HG02610 (cell line): Measurements from ENCODE around the gene TNFSF8.
A peak's percentile ranks its signal among the peaks of the same experiment; 100 is the strongest.

Source experiments
- ATAC-seq: cut with Tn5 transposase; IDR thresholded peaks from one replicate; pipeline ENCODE4 v1.9.1; 2021; ENCODE audit warnings: mild to moderate bottlenecking, moderate library complexity; ENCODE audit not compliant: unreplicated experiment

The TNFSF8 gene

DNA sequence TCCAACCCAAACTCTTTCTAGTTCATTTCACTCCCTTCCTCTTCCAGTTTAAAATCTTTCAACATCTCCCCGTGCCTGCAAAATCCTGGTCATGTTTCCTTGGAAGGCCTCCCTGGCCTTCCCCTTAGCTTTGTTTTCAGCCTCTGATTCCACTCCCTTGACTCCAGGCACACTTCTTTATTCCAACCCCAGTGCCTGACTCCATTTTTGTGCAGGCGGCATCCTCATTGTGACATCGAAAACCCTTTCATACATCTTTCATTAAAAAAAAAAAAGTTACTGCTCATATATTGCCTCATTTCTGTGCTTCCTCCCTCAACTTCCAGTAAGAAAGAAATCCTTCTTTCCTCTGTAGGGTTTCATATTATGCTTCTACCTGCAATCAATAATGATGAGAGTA is 7.1 kb upstream of the TNFSF8 start:
- no peak for ATAC-seq

DNA sequence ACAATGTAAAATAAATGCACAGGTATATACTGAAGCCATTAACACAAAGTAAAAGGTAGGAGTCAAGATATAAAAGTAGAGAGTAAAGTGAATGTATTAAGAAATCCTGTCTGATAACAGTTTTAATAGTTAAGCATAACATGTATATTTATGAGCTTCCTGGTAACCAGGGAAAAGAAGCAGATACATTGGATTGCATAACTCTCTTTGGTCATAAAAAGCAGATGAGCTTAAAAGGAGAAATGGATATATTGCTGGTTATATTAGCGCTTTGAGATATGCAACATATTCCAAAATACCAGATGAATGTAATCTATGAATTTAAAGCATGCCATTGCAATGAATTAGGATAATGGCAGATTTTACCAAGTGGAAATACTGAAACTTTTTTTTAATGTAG is 6.2 kb upstream of the TNFSF8 start:
- ATAC-seq: no peak

DNA sequence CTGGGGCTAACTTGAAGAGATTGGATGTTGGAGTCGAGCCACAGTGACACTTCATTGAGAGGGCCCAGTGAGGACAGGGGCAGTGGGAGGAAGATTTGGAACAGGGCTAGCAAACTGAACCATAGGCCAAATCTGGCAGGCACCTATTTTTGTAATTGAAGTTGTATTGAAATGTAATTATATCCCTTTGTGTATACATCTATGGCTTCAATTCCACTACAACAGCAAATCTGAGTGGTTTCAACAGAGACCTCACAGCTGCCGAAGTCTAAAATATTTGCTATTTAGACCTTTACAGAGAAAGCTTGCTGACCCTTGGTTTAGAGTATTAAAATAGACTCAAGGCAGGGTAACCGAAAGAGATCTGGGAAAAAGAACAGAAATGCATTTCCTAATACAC is 4.7 kb upstream of the TNFSF8 start:
- no peak for ATAC-seq

DNA sequence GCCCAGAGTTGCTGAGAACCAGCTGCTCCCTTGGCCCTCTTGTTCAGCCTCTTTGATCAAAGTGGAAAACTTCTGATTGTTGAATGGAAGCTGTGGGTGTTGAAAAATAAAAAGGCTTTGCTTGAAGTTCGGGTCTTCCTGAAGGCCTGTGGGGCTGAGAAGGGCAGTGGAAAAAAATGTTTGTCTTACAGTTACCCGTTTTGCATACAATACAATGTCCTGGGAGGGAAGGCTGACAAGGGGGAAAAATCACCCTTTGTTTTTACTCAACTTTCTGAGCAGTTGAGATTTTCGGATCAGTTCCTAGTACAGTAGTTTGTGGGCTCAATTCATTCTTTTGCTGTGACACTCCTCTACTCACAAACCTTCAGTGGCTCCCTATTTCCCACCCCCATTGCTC is 2.1 kb upstream of the TNFSF8 start:
- ATAC-seq: no peak

DNA sequence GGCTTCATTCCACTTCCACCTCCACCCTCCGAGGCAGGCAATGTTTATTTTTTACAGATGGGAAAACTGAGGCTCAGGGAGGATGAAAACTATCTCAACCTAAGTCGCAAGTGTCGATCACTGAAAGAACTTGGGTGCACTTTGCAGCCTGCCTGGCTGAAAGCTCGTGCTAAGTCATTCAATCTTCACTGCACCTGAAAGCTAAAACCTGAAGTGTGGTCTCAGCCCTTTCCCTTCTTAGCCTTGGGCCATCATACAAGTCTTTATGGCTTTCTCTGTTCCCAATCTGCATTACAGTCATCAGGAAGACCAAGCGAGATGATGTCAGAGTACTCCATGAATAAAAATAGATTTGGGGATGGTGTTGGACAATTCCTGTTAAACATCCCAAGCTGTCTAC is 1.0 kb upstream of the TNFSF8 start:
- no peak for ATAC-seq

DNA sequence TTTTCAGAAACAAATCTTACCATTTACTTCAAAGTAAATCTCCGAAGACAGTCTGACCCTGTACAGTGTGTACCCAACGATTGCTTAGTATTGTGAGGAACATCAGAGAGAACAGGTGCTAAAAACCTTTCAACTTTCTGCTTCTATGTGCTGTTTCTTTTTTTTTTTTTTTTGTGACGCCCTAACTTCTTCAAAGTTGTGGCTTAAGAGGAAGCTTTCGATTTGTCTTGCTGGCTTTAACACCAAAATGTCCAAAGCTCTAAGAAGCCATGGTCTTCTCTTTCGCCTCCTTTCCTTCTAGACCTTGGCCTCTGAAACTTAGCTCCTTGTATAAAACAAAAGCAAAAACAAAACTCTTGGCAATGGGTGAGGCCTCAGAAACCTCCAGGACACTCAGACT is 1.2 kb downstream of the TNFSF8 start:
- ATAC-seq: no peak

DNA sequence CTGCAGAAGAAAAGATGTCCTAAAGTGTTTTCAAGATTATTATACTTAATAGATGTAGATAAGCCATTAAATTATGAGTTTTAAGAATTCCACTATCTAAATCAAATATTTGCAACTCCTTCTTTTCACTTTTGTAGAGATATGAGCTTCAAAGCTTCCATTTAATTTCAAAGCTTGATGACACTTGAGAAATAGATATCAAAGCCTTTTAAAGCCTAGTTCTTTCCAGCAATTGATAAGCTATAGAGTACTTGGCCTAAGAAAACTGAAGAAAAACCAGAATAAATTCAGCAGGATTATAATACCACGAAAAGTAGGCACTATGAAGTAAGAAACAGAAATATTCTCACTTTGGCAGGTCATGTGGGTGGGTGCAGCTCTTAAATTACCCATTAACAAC is 1.7 kb downstream of the TNFSF8 start:
- no peak for ATAC-seq

DNA sequence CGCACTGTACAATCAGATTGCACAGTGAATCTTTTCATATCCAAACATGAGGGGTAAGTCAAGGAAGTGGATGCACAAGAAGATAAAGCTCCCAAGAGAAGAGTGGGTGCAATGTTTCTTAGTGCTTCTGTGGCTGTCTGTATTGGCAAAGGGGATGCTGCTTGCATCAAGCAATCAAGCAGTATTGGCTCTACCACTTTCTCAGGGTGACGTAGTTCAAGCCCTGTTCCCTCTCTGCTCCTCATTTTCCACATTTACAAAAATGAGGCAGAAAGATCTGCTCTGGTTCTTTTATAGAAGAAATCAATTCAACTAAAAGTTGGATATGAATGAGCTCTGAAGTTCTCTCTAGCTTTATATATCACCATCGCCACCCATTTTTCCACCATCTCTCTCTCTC is 2.3 kb downstream of the TNFSF8 start:
- ATAC-seq: no peak

DNA sequence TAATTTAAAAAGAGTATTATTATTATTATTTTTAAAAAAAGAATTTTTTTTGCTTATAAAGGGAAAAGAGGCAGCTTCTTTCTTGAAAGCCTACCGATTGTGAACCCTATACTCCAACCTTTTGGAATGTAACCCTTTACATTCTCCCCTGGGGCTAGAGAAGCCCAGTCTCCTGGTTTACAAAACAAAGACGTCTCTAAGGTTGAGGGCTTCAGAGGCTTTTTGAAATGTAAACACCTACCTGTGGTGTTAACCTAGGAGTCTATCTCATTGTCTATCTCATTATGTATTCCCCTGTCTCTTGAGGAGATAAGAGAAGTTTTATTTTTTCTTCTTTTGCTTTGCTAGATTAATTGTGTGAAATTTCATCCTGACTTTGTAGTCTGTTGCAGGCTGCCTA is 4.7 kb downstream of the TNFSF8 start:
- ATAC-seq: no peak

DNA sequence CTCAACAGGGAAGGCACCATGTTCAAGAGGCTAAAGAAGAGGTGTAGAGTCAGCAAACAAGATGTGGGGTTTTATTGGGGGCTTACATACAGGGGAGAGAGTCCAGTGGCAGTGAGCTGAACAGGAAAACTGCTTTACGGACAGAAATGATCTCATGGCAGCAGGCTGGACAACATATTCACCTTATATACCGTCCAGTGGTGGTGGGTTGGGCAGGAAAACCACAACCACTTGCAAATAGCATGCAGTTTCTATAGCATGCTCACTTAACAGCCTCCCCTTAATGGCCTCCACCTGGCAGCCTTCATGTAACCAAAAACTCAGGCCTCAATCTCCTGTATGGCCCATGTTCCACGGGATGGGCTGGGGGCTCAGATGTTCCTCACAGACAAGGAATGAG is 5.4 kb downstream of the TNFSF8 start:
- peak; percentile 38 for ATAC-seq

DNA sequence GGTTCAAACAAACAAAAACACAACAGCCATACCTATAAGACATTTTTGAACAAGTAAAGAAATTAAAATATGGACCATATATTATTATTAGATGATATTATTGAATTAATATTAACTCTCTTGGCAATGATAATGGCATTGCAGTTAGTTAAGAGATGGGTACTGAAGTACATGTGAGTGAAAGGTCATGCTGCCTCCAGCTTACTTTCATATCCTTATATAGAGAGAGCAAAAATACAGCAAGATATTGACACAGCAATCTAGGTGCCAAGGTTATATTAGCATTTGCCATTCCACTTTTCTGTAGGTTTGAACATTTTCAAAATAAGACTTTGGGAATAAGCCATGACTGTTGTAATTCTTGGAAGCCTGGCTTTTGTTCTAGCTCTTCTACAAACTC is 6.1 kb downstream of the TNFSF8 start:
- no peak for ATAC-seq

DNA sequence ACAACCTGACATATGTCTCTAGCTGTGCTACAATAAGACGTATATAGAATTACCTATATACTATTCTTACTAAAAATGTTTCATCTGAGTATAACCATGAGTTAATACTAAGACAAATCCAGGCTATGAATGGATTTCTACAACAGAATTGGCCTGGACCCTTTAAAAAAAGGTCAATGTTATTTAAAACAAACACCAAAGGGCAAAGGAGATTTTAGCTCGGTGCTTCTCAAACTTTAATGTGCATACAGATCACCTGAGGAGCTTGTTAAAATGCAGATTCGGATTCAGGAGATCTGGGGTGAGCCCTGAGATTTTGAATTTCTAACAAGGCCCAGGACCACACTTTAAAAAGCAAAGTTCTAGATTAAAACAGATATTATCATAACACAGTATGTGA is 6.5 kb downstream of the TNFSF8 start:
- ATAC-seq: no peak

DNA sequence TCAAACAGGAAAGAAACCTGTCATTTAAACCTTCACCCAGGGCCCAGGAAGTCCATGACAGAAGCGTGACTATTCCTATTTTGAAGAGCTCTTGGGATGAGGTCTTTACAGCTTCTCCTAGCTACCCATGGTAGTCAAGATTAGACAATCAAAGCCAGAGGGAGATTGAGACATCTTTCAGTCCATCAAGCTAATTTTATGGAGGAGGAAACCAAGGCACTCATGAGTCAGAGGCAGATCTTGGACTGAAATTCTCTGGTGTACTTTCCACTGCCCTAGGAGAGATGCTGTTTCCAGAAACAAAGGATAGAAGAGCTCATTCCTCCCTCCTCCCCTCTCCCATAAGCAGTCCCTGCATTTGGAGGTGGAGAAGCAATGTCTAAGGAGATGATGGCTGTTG is 9.2 kb downstream of the TNFSF8 start:
- no peak for ATAC-seq

DNA sequence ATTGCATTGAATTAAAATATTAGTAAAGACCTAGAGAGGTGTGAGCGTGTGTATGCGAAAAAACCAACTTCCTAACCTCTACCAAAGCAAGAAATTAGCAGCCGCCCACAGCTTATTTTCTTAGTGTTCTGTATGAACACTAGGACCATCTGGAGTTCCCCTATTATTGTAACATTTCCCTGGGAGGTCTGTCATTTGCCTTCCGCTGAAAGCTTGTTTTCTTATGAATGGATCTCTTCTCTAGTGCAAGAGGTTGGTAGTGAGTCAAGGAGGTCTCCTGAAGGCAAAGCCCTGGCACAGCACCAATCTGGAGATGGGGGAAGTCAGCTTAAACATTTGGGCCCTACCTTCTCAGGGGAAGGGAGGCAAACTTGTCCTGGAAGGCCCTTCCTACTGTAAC is 10.8 kb downstream of the TNFSF8 start:
- ATAC-seq: peak; percentile 58

DNA sequence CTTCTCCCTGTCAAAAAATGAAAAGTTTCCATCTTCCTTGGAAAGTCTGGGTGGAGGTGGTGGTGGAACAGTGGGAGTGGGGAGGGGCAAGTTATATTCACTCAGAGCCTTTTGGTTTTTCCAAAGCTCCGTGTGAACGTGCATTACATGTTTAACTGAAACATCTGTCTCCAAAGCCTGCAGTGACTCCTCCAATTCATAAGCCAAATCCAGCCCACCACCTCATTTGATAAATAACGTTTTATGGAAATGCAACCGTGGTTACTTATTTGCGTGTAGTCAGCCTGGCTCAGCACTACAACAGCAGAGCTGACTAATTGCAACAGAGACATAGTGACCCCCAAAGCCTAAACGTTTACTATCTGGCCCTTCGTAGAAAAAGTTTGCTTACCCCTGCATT is 13.9 kb downstream of the TNFSF8 start:
- no peak for ATAC-seq

DNA sequence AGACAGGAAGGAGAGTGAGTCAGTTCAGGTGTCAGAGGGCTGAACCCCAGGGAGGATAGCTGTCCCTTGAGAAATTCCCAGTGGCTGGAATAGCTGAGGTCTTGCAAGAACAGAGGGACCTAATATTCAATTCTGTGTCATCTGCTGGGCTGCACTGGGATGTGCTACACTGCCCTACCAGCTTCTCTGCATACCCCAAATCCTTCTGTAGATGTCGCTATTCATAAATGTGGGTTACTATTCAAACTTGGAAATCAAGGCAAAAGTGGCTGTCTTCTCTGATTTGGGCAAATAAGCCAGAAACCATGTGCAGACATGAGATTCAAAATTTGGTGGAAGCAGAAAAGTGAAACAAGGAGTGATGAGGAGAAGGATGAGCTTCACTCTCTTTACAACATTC is 16.3 kb downstream of the TNFSF8 start:
- ATAC-seq: no peak

DNA sequence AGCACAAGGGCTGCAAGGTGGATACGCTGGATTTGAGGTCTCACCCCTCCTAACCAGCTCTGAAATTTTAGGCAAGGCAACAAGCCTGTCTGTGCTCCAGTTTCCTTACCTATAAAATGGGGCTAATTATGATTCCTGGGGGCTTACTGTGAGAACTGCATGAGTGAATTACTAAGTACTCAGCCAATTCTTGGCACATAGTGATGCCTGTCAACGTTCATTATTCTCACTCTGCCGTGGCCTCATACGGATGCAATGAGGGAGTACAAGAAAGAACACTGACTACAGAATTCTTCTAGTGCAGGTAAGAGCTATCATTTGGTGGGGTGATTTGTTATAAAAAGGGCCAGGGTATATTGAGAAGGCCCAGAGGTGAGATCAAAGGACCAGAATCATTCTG is 16.7 kb downstream of the TNFSF8 start:
- no peak for ATAC-seq

DNA sequence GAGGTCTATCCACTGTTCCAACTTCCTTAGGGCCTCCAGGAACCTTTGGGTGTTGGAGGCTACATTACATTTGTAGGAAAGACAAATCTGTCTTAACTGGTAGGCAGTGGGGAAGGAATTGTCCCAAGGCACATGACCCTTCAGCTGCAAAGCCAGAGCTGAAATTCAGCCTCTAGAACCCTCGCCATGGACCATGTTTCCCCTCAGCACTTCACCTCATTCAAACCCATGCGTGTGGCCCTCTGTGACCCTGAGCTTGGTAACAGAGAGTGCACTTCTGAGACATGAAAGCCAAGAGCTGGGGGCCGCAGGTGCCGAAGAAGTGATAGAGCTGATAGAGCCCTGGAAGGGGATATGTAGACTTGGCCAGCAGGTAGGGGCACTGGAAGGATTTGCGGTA is 17.2 kb downstream of the TNFSF8 start:
- ATAC-seq: no peak

DNA sequence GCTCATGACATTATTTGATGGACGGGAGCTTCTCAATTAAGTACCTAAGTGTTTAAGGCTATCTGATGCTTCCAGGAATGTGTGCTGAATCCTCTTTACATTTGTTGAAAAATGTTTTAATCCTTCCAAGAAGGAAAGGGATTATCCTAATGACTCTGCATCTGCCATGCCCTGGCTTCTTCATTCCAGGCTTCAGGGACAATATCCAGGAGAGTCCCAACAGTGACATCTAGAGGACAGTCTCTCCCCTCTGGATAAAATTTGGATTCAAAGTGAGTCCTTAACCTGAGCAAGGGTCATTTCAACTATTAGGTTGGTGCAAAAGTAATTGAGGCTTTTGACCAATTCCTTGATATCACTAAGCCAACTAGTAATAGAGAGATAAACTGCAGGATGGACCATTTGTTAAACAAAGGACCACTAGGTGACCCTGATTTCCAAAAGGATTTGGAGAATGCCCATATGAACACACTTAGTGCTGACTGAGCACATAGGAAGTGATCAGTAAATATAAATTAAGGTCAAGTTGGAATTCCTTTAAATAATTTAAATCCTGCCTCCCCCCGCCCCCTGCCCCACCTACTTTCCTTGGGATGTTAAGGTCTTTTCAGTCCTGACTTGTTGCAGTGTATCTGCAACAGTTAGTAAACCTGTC is 19.1 kb downstream of the TNFSF8 start:
- ATAC-seq: no peak

DNA sequence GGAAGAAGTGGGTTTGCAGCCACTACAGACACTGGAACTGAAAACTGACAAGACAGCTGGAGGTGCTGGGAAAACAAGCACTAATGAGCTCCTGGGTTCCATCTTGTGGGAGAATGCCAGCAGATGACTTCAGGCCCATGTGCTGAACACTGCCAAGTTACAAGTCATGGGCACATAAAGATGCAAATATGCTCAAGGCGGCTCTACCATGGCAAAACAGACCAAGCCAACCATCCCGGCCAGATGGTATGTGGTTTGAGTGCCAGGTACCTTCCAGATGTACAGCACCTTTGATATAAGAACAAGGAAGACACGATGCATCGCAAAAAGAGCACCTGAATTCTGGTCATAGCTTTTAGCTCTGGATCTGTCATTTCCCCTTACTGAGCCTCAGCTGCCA is 19.9 kb downstream of the TNFSF8 start:
- no peak for ATAC-seq

DNA sequence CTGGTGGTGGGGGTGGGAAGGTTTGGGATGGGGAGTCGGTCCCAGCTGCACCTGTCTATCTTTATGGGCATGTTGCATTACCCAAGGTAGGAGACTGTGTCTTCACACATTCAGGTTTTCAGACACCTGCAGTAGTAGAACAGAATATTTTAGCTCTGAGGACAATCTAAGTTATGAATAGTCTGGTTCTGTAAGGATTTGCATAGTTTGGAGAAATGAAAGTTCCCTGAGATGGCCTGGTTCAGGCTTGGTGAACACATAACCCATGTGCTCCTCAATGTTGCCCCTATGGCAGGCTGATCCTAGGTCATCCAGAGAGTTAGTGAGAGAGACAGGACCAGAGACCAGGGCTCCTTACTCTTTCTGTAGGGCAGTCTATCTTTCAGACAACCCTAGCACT is 20.7 kb downstream of the TNFSF8 start:
- no peak for ATAC-seq

DNA sequence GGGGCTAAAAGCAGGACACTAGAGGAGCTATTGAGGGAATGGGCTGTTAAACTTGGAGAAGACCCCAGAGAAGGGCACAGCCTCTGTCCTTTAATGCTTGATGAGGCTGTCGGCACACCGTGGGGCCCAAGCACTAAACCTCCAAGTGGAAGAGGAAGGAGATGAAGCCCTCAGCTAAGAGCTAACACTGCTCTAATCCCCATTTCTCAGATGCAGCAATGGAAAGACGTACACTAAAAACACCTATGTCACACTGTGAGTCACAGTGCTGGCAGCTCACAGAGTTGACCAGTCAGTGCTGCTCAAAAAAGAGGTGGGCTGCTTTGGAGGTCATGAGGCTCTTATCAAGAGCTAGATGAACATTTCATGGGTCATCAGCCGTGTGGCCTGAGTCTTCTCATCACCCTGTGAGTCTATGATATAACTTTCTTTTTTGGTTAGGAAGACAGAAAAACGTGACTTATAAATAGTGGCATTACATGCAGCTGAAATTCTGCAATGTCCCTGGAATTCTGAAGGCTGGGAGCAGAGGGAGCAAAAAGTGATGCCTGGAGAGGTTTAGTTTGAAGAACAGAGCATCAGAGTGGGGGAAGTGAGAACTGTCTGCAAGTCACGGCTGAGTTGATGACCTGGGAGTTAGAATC is 21.5 kb downstream of the TNFSF8 start:
- ATAC-seq: peak; percentile 32

DNA sequence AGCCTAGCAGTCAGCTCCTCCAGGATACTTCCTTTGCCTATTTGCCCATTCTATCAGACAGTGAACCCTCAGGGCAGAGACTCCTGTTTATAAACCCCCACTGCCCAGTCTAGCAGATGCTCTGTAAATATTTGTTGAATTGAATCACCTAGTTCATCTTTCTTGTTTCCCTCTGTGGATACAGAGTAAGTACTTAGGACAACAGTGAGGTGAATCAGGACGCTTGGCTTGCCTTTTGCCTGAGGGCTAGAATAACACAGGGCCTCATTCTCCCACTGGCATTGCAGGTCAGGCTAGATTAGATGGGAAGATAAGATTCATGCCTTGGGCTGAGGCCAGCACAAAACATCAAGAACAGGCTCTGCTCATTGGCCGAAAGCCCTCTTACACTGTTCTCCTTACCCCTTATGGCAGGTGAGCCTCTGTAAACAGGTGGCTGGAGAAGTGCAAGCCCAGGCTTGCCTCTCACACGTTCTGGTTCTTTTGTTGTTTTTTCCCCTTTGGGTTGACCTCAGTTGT is 22.2 kb downstream of the TNFSF8 start:
- peak; percentile 74 for ATAC-seq
